M059J (cell line): Measurements from ENCODE around the gene AP5S1. TPM values are rescaled to one million over a fixed set of nuclear protein-coding genes. Genes with fewer than 3 reads are reported as not detected.
"Not testable (repeated sequence)": the region's sequence is repeated elsewhere in the genome, so short reads cannot be mapped to it uniquely, and the experiment has no call there.

Experiments
- DNase-seq: peaks from one replicate; pipeline ENCODE4 v3.0.0-alpha.2; 2012; ENCODE audit warnings: low read depth
- total RNA-seq: library from RNA; depleted of rRNA; stranded (reverse); fragments of >200 nt; shearing (Covaris generic); gene quantifications from 2 replicates; pipeline ENCODE4 v1.2.3, GENCODE V29; 2014

AP5S1 gene
- total RNA-seq, 1 experiment from 2014 or later: 41.4 TPM

- no peak for DNase-seq
Measured at GRCh38 chr20:3812259-3812681, 8.1 kb upstream of the AP5S1 start.

- DNase-seq: no peak
Measured at GRCh38 chr20:3812975-3813847, 7.1 kb upstream of the AP5S1 start.

GRCh38 chr20:3813848-3814581, 6.3 kb upstream of the AP5S1 start:
- DNase-seq: no peak

- no peak for DNase-seq
Measured at GRCh38 chr20:3814928-3815495, 5.3 kb upstream of the AP5S1 start.

- no peak for DNase-seq
Measured at GRCh38 chr20:3815703-3816315, 4.5 kb upstream of the AP5S1 start.

GRCh38 chr20:3818155-3819151, 1.9 kb upstream of the AP5S1 start:
- peak; percentile 94 for DNase-seq

- DNase-seq: no peak
Measured at GRCh38 chr20:3819411-3820047, 818 bp upstream of the AP5S1 start.

- peak; percentile 49 for DNase-seq
Measured at GRCh38 chr20:3820901-3821727, 767 bp downstream of the AP5S1 start.

GRCh38 chr20:3821996-3822395, 1.6 kb downstream of the AP5S1 start:
- no peak for DNase-seq

- DNase-seq: no peak
Measured at GRCh38 chr20:3823881-3824280, 3.5 kb downstream of the AP5S1 start.

GRCh38 chr20:3825526-3825925, 5.2 kb downstream of the AP5S1 start:
- no peak for DNase-seq

- DNase-seq: no peak
Measured at GRCh38 chr20:3826420-3826819, 6.1 kb downstream of the AP5S1 start.

- no peak for DNase-seq
Measured at GRCh38 chr20:3828798-3829197, 8.5 kb downstream of the AP5S1 start.

- not testable (repeated sequence) for DNase-seq
Measured at GRCh38 chr20:3829891-3830290, 9.5 kb downstream of the AP5S1 start.

GRCh38 chr20:3836132-3836531, 15.8 kb downstream of the AP5S1 start:
- no peak for DNase-seq

GRCh38 chr20:3839328-3839727, 19.0 kb downstream of the AP5S1 start:
- DNase-seq: no peak

- peak; percentile 97 for DNase-seq
Measured at GRCh38 chr20:3840201-3840600, 19.9 kb downstream of the AP5S1 start.

- peak; percentile 59 for DNase-seq
Measured at GRCh38 chr20:3842348-3842930, 22.1 kb downstream of the AP5S1 start.

- peak; percentile 93 for DNase-seq
Measured at GRCh38 chr20:3843490-3843889, 23.1 kb downstream of the AP5S1 start.
